ENCODE measurements around the gene MAT2B. TPM values are rescaled to one million over a fixed set of nuclear protein-coding genes. Genes with fewer than 3 reads are reported as not detected.
"Not testable (repeated sequence)": the region's sequence is repeated elsewhere in the genome, so short reads cannot be mapped to it uniquely, and the experiment has no call there.

The MAT2B gene
- total RNA-seq, 6 donors from 2014 or later: 23.3 to 85.3 (median 50.4) TPM

- Histone ChIP-seq H3K9me3 (no peaks in the 10 kb centered on the region), H3K4me3 (no peak overlapping the region), H3K27ac (no peak overlapping the region), H3K27me3 (no peaks in the 10 kb centered on the region), H3K4me1 (no peaks in the 10 kb centered on the region), H3K36me3 (no peaks in the 10 kb centered on the region)
- DNase-seq (no peak), ATAC-seq (ENCODE audit: low FRiP score in 2 of 2) (no peak)
- 52 to 53% methylated on average over 5 of the region's 5 CpGs for WGBS, 2 donors
- TF ChIP-seq CTCF (IDR thresholded peaks at IDR 0.05): no peak
- no peak for TF ChIP-seq EP300 (IDR thresholded peaks at IDR 0.05)
- TF ChIP-seq POLR2AphosphoS5 (IDR thresholded peaks at IDR 0.05): no peak
- TF ChIP-seq POLR2A (IDR thresholded peaks at IDR 0.05): no peak
Observed at GRCh38 chr5:163532171-163533084, 27.0 kb downstream of the MAT2B start.

GRCh38 chr5:163533223-163533622 is 27.8 kb downstream of the MAT2B start:
- no peaks in the 10 kb centered on the region for H3K27me3 ChIP-seq
- no peak for ATAC-seq (ENCODE audit: low FRiP score in 2 of 2)
- TF ChIP-seq CTCF (IDR thresholded peaks at IDR 0.05): no peak
- no peak for TF ChIP-seq EP300 (IDR thresholded peaks at IDR 0.05)
- TF ChIP-seq POLR2AphosphoS5 (IDR thresholded peaks at IDR 0.05): no peak
- TF ChIP-seq POLR2A (IDR thresholded peaks at IDR 0.05): no peak
- no peaks in the 10 kb centered on the region for H3K4me1 ChIP-seq
- no peak for DNase-seq
- no peaks in the 10 kb centered on the region for H3K36me3 ChIP-seq
- H3K9me3 ChIP-seq: no peaks in the 10 kb centered on the region
- no peak overlapping the region for H3K27ac ChIP-seq
- H3K4me3 ChIP-seq: no peak overlapping the region
- 65 to 71% methylated on average over 2 of the region's 2 CpGs for WGBS, 2 donors

GRCh38 chr5:163534492-163535094 is 29.2 kb downstream of the MAT2B start:
- TF ChIP-seq POLR2AphosphoS5 (IDR thresholded peaks at IDR 0.05) (no peak), EP300 (IDR thresholded peaks at IDR 0.05) (no peak), POLR2A (IDR thresholded peaks at IDR 0.05) (no peak), CTCF (IDR thresholded peaks at IDR 0.05) (no peak)
- Histone ChIP-seq H3K36me3 (no peaks in the 10 kb centered on the region), H3K4me3 (no peak overlapping the region), H3K27ac (no peak overlapping the region), H3K9me3 (no peaks in the 10 kb centered on the region), H3K4me1 (no peaks in the 10 kb centered on the region), H3K27me3 (no peaks in the 10 kb centered on the region)
- WGBS, 2 donors: 68 to 74% methylated on average over 2 of the region's 2 CpGs
- no peak for ATAC-seq (ENCODE audit: low FRiP score in 2 of 2)
- DNase-seq: no peak

GRCh38 chr5:163535290-163535689 is 29.9 kb downstream of the MAT2B start:
- Histone ChIP-seq H3K4me1 (no peaks in the 10 kb centered on the region), H3K9me3 (no peaks in the 10 kb centered on the region), H3K4me3 (no peak overlapping the region), H3K27ac (no peak overlapping the region), H3K36me3 (no peaks in the 10 kb centered on the region), H3K27me3 (no peaks in the 10 kb centered on the region)
- WGBS, 2 donors: 59 to 61% methylated on average over 3 of the region's 3 CpGs
- ATAC-seq (ENCODE audit: low FRiP score in 2 of 2) (no peak), DNase-seq (no peak)
- TF ChIP-seq CTCF (IDR thresholded peaks at IDR 0.05) (no peak), POLR2A (IDR thresholded peaks at IDR 0.05) (no peak), EP300 (IDR thresholded peaks at IDR 0.05) (no peak), POLR2AphosphoS5 (IDR thresholded peaks at IDR 0.05) (no peak)

GRCh38 chr5:163536442-163536841 is 31.0 kb downstream of the MAT2B start:
- WGBS, 2 donors: 90 to 100% methylated on average over 3 of the region's 3 CpGs
- not testable (repeated sequence) for H3K4me3 ChIP-seq; H3K27me3 ChIP-seq; H3K9me3 ChIP-seq; H3K4me1 ChIP-seq; H3K36me3 ChIP-seq; ATAC-seq (ENCODE audit: low FRiP score in 2 of 2); H3K27ac ChIP-seq; DNase-seq
